ENCODE data around the gene CAMK1D. TPM values are rescaled to one million over a fixed set of nuclear protein-coding genes. Genes with fewer than 3 reads are reported as not detected.

The CAMK1D gene
- total and polyA plus RNA-seq, 2 experiments from 2014 or later: 4.6 to 7.2 TPM

DNA sequence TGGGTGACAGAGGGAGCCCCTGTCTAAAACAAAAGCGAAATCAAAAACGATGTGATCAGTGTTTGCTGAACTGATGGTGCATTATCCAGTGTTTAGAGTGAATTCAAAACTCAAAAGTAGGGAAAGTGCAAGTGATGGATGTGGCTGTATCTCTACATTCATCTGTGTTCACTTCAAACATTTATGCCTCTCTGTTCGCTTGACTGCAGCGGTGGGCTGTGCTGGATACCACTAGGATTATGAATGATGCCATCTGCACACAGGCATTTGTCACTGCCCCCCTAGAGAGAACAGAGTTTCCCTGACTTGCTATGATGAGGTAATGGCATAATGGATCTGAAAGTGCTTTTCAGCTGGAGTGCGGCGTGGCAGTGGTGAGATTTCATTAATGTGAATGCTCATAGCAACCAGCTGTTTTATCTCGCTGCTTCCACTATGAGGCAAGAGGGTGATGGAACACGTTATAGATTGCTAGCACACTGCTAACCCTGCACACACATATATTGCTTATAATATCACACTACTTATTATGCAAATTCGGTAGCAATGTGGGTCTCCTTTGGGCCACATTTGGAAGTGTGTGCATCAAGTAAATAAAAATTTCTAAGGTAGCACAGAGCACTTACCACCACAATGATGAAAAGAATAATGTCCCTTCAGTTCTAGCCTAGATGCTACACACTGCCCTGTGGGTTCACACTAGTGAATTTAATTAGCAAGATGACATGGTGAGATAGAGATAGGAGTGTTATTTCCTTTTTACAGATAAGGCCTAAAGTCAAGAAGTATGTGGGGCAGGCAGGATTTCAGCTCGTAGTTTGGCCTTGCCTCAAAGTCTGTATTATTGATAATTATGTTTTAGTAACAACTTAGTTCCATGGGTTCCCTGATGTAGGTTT is 164.7 kb downstream of the CAMK1D start:
- H3K4me3 ChIP-seq: no peak overlapping the region
- H3K27ac ChIP-seq (ENCODE audit: low read depth): no peak overlapping the region
- Mint-ChIP-seq H3K9me3 (peaks cover 3% of the 10 kb centered on the region; the same call in 2 of the 3 replicates), H3K36me3 (ENCODE audit: low read depth) (peaks cover 3% of the 10 kb centered on the region; the same call in 2 of the 3 replicates), H3K4me1 (peaks cover 8% of the 10 kb centered on the region; the same call in 2 of the 3 replicates), H3K27ac (no peak overlapping the region), H3K4me3 (no peak overlapping the region), H3K27me3 (ENCODE audit: insufficient read depth, low read depth, poor library complexity) (peaks cover 2% of the 10 kb centered on the region)
- no peaks in the 10 kb centered on the region for H3K36me3 ChIP-seq (ENCODE audit: insufficient read depth)
- ATAC-seq: no peak
- DNase-seq (ENCODE audit: low spot score): no peak
- no peak overlapping the region for H2AFZ ChIP-seq
- no peak for TF ChIP-seq ETS1 (IDR thresholded peaks at IDR 0.05)
- no peak for TF ChIP-seq EZH2 (IDR thresholded peaks at IDR 0.05; ENCODE audit: low read depth, unreplicated experiment)
- TF ChIP-seq POLR2AphosphoS5 (IDR thresholded peaks at IDR 0.05; ENCODE audit: low read depth): no peak
- no peak for TF ChIP-seq EZH2phosphoT487 (IDR thresholded peaks at IDR 0.05; ENCODE audit: unreplicated experiment)
- no peak for TF ChIP-seq STAT1 (IDR thresholded peaks at IDR 0.05; ENCODE audit: unreplicated experiment)
- no peaks in the 10 kb centered on the region for H3K79me2 ChIP-seq (replicated peaks; ENCODE audit: insufficient read depth)
- H3K4me2 ChIP-seq: no peak overlapping the region
- H4K20me1 ChIP-seq (replicated peaks; ENCODE audit: insufficient read depth): no peaks in the 10 kb centered on the region
- no peaks in the 10 kb centered on the region for H3K9me2 ChIP-seq (ENCODE audit: insufficient read depth)
- no peaks in the 10 kb centered on the region for H3K4me1 ChIP-seq (ENCODE audit: insufficient read depth)
- H3F3A ChIP-seq (replicated peaks; ENCODE audit: low read depth): no peaks in the 10 kb centered on the region
- no peaks in the 10 kb centered on the region for H3K27me3 ChIP-seq (ENCODE audit: insufficient read depth)

DNA sequence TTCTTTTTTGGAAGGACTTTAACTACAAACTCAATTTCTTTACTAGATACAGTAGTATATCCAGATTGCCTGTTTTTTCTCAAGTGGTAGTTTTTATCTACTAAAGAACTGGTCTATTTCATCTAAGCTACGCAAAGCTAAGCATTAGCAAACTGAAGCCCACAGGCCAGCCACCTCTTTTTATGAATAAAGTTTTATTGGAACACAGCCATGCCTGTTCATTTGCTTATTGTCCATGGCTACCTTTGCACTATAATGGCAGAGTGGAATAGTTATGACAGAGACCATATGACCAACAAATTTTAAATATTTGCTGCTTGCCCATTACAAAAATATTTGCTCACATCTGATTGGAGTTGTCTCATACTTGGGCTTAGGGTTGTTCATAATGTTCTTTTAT is 168.7 kb downstream of the CAMK1D start:
- no peak for TF ChIP-seq EZH2 (IDR thresholded peaks at IDR 0.05; ENCODE audit: low read depth, unreplicated experiment)
- no peak for TF ChIP-seq STAT1 (IDR thresholded peaks at IDR 0.05; ENCODE audit: unreplicated experiment)
- Histone ChIP-seq H3K4me3 (no peak overlapping the region), H2AFZ (no peak overlapping the region), H3K4me2 (no peak overlapping the region), H3K36me3 (ENCODE audit: insufficient read depth) (no peaks in the 10 kb centered on the region), H3K9me2 (ENCODE audit: insufficient read depth) (no peaks in the 10 kb centered on the region), H3F3A (replicated peaks; ENCODE audit: low read depth) (no peaks in the 10 kb centered on the region), H4K20me1 (replicated peaks; ENCODE audit: insufficient read depth) (no peaks in the 10 kb centered on the region), H3K27me3 (ENCODE audit: insufficient read depth) (no peaks in the 10 kb centered on the region), H3K4me1 (ENCODE audit: insufficient read depth) (no peaks in the 10 kb centered on the region), H3K79me2 (replicated peaks; ENCODE audit: insufficient read depth) (no peaks in the 10 kb centered on the region), H3K27ac (ENCODE audit: low read depth) (no peak overlapping the region)
- no peak overlapping the region for H3K27ac Mint-ChIP-seq
- H3K4me1 Mint-ChIP-seq: no peaks in the 10 kb centered on the region
- no peak for ATAC-seq
- no peaks in the 10 kb centered on the region for H3K27me3 Mint-ChIP-seq (ENCODE audit: insufficient read depth, low read depth, poor library complexity)
- no peak for DNase-seq (ENCODE audit: low spot score)
- no peak overlapping the region for H3K4me3 Mint-ChIP-seq
- H3K9me3 Mint-ChIP-seq: peaks cover 25% of the 10 kb centered on the region
- H3K36me3 Mint-ChIP-seq (ENCODE audit: low read depth): peaks cover 14% of the 10 kb centered on the region

DNA sequence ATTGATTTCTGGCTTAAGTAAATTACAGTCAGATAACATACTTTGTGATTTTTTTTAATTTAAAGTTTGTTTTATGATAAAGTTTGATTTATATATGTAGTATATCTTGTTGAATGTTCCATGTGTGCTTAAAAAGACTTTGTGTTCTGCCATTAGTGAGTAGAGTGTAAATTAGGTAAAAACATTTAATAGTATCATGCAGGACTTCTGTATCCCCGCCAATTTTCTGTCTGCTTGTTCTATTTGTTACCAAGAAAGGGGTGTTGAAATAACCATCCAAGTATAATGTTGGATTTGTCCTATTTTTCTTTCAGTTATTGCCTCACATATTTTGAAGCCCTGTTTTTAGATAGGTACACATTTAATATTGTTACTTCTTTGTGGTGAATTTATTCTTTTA is 172.1 kb downstream of the CAMK1D start:
- no peaks in the 10 kb centered on the region; the same call in 1 of the 2 replicates for H3K36me3 ChIP-seq (ENCODE audit: insufficient read depth)
- Mint-ChIP-seq H3K27ac (no peak overlapping the region), H3K4me1 (no peaks in the 10 kb centered on the region), H3K9me3 (peaks cover 52% of the 10 kb centered on the region), H3K4me3 (no peak overlapping the region), H3K27me3 (ENCODE audit: insufficient read depth, low read depth, poor library complexity) (no peaks in the 10 kb centered on the region), H3K36me3 (ENCODE audit: low read depth) (peaks cover 22% of the 10 kb centered on the region)
- H3K79me2 ChIP-seq (replicated peaks; ENCODE audit: insufficient read depth): no peaks in the 10 kb centered on the region
- no peaks in the 10 kb centered on the region for H3K4me1 ChIP-seq (ENCODE audit: insufficient read depth)
- no peak overlapping the region for H2AFZ ChIP-seq
- H3K4me2 ChIP-seq: no peak overlapping the region
- H3K4me3 ChIP-seq: no peak overlapping the region
- no peaks in the 10 kb centered on the region for H4K20me1 ChIP-seq (replicated peaks; ENCODE audit: insufficient read depth)
- ATAC-seq (no peak), DNase-seq (ENCODE audit: low spot score) (no peak)
- H3F3A ChIP-seq (replicated peaks; ENCODE audit: low read depth): no peaks in the 10 kb centered on the region
- no peaks in the 10 kb centered on the region for H3K27me3 ChIP-seq (ENCODE audit: insufficient read depth)
- no peak overlapping the region for H3K27ac ChIP-seq (ENCODE audit: low read depth)
- H3K9me2 ChIP-seq (ENCODE audit: insufficient read depth): no peaks in the 10 kb centered on the region; the same call in 1 of the 2 replicates
- TF ChIP-seq STAT1 (IDR thresholded peaks at IDR 0.05; ENCODE audit: unreplicated experiment) (no peak), ETS1 (IDR thresholded peaks at IDR 0.05) (no peak), ZNF114 (CRISPR knock-in tag; IDR thresholded peaks at IDR 0.05) (no peak), REST (IDR thresholded peaks at IDR 0.05; ENCODE audit: unreplicated experiment) (no peak), EZH2phosphoT487 (IDR thresholded peaks at IDR 0.05; ENCODE audit: unreplicated experiment) (no peak), NANOG (IDR thresholded peaks at IDR 0.05; ENCODE audit: borderline replicate concordance) (no peak), EZH2 (IDR thresholded peaks at IDR 0.05; ENCODE audit: low read depth, unreplicated experiment) (no peak), POLR2AphosphoS5 (IDR thresholded peaks at IDR 0.05; ENCODE audit: low read depth) (no peak)
- TF ChIP-seq, protein P1, sequence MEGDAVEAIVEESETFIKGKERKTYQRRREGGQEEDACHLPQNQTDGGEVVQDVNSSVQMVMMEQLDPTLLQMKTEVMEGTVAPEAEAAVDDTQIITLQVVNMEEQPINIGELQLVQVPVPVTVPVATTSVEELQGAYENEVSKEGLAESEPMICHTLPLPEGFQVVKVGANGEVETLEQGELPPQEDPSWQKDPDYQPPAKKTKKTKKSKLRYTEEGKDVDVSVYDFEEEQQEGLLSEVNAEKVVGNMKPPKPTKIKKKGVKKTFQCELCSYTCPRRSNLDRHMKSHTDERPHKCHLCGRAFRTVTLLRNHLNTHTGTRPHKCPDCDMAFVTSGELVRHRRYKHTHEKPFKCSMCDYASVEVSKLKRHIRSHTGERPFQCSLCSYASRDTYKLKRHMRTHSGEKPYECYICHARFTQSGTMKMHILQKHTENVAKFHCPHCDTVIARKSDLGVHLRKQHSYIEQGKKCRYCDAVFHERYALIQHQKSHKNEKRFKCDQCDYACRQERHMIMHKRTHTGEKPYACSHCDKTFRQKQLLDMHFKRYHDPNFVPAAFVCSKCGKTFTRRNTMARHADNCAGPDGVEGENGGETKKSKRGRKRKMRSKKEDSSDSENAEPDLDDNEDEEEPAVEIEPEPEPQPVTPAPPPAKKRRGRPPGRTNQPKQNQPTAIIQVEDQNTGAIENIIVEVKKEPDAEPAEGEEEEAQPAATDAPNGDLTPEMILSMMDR (conservative IDR thresholded peaks at IDR 0.05; ENCODE audit: low read depth in 2 of 2): no peak
